Measurements from ENCODE around the gene HSD17B14. TPM values are rescaled to one million over a fixed set of nuclear protein-coding genes. Genes with fewer than 3 reads are reported as not detected.

The HSD17B14 gene
- total RNA-seq, 3 donors from 2014 or later (not counting 1 experiment from before 2014, with no cell fraction given) = 0.75 TPM; not detected in 2

GRCh38 chr19:48806518-48806817 is 29.8 kb downstream of the HSD17B14 start:
- H3K27me3 Mint-ChIP-seq (ENCODE audit: low read depth in 2 of 2) = no peaks in the 10 kb centered on the region
- H3K27ac Mint-ChIP-seq = no peak overlapping the region
- H3K4me1 ChIP-seq (ENCODE audit: control insufficient read depth, insufficient read depth, low read length) = peaks cover 16% of the 10 kb centered on the region
- H3K4me1 Mint-ChIP-seq = peaks cover 17 to 27% of the 10 kb centered on the region in 2 donors
- no peak overlapping the region for H3K27ac ChIP-seq (ENCODE audit: low read length)
- no peak overlapping the region for H3K4me3 ChIP-seq (ENCODE audit: low read length)
- no peaks in the 10 kb centered on the region for H3K36me3 Mint-ChIP-seq
- no peaks in the 10 kb centered on the region for H3K9me3 ChIP-seq (ENCODE audit: control insufficient read depth, insufficient read depth, low read length)
- H3K4me3 Mint-ChIP-seq = no peak overlapping the region
- DNase-seq (no peak), ATAC-seq (peak; percentile 52 to 71 (median 61))
- no peaks in the 10 kb centered on the region for H3K27me3 ChIP-seq (ENCODE audit: control insufficient read depth, insufficient read depth, low read length)
- intact Hi-C loops (cut with micrococcal nuclease) = no loop called here
- H3K36me3 ChIP-seq (ENCODE audit: control insufficient read depth, insufficient read depth, low read length) = no peaks in the 10 kb centered on the region
- H3K9me3 Mint-ChIP-seq = no peaks in the 10 kb centered on the region
- TF ChIP-seq, protein P1, sequence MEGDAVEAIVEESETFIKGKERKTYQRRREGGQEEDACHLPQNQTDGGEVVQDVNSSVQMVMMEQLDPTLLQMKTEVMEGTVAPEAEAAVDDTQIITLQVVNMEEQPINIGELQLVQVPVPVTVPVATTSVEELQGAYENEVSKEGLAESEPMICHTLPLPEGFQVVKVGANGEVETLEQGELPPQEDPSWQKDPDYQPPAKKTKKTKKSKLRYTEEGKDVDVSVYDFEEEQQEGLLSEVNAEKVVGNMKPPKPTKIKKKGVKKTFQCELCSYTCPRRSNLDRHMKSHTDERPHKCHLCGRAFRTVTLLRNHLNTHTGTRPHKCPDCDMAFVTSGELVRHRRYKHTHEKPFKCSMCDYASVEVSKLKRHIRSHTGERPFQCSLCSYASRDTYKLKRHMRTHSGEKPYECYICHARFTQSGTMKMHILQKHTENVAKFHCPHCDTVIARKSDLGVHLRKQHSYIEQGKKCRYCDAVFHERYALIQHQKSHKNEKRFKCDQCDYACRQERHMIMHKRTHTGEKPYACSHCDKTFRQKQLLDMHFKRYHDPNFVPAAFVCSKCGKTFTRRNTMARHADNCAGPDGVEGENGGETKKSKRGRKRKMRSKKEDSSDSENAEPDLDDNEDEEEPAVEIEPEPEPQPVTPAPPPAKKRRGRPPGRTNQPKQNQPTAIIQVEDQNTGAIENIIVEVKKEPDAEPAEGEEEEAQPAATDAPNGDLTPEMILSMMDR (IDR thresholded peaks at IDR 0.05) = no peak
- WGBS (ENCODE audit: insufficient coverage) = 91% methylated on average over 5 of the region's 5 CpGs

DNA sequence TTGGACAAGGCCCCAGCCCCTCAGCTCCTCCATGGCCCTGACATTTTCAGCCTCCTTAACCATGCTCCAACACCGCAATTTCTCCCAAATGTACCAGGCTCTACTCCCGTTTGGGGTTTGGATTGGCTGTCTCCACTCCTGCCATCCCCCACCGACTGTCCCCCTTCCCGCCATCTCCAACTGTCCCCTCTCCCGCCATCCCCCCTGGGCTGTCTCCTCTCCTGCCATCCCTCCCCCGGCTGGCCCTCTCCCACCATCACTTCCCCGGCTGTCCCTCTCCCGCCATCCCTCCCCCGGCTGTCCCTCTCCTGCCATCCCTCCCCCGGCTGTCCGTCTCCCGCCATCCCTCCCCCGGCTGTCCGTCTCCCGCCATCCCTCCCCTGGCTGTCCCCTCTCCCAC is 30.8 kb downstream of the HSD17B14 start:
- H3K27ac ChIP-seq (ENCODE audit: low read length) = no peak overlapping the region
- Mint-ChIP-seq H3K4me1 (peaks cover 16 to 22% of the 10 kb centered on the region in 2 donors), H3K9me3 (no peaks in the 10 kb centered on the region), H3K4me3 (no peak overlapping the region), H3K27me3 (ENCODE audit: low read depth in 2 of 2) (no peaks in the 10 kb centered on the region), H3K36me3 (no peaks in the 10 kb centered on the region), H3K27ac (no peak overlapping the region)
- no peaks in the 10 kb centered on the region for H3K9me3 ChIP-seq (ENCODE audit: control insufficient read depth, insufficient read depth, low read length)
- H3K27me3 ChIP-seq (ENCODE audit: control insufficient read depth, insufficient read depth, low read length) = no peaks in the 10 kb centered on the region
- no peak for ATAC-seq
- H3K4me3 ChIP-seq (ENCODE audit: low read length) = no peak overlapping the region
- H3K36me3 ChIP-seq (ENCODE audit: control insufficient read depth, insufficient read depth, low read length) = no peaks in the 10 kb centered on the region
- intact Hi-C loops (cut with micrococcal nuclease) = no loop called here
- 97% methylated on average over 10 of the region's 15 CpGs for whole genome bisulfite sequencing (ENCODE audit: insufficient coverage)
- DNase-seq = no peak
- TF ChIP-seq, protein P1 (IDR thresholded peaks at IDR 0.05) = no peak
- peaks cover 9% of the 10 kb centered on the region for H3K4me1 ChIP-seq (ENCODE audit: control insufficient read depth, insufficient read depth, low read length)

- H3K9me3 Mint-ChIP-seq = no peaks in the 10 kb centered on the region
- no peak overlapping the region for H3K27ac Mint-ChIP-seq
- H3K27ac ChIP-seq (ENCODE audit: low read length) = no peak overlapping the region
- DNase-seq = no peak
- TF ChIP-seq, protein P1 (IDR thresholded peaks at IDR 0.05) = no peak
- H3K4me3 ChIP-seq (ENCODE audit: low read length) = no peak overlapping the region
- H3K36me3 ChIP-seq (ENCODE audit: control insufficient read depth, insufficient read depth, low read length) = no peaks in the 10 kb centered on the region
- no peaks in the 10 kb centered on the region for H3K27me3 ChIP-seq (ENCODE audit: control insufficient read depth, insufficient read depth, low read length)
- no peaks in the 10 kb centered on the region for H3K27me3 Mint-ChIP-seq (ENCODE audit: low read depth in 2 of 2)
- no peaks in the 10 kb centered on the region for H3K4me1 ChIP-seq (ENCODE audit: control insufficient read depth, insufficient read depth, low read length)
- 86% methylated on average over 8 of the region's 8 CpGs for WGBS (ENCODE audit: insufficient coverage)
- H3K4me3 Mint-ChIP-seq = no peak overlapping the region
- H3K36me3 Mint-ChIP-seq = no peaks in the 10 kb centered on the region
- H3K4me1 Mint-ChIP-seq = peaks cover 7 to 13% of the 10 kb centered on the region in 2 donors
- intact Hi-C loops (cut with micrococcal nuclease) = no loop called here
- no peaks in the 10 kb centered on the region for H3K9me3 ChIP-seq (ENCODE audit: control insufficient read depth, insufficient read depth, low read length)
- ATAC-seq = no peak
Measured at GRCh38 chr19:48804496-48804895, 31.8 kb downstream of the HSD17B14 start.

GRCh38 chr19:48802623-48803022 is 33.7 kb downstream of the HSD17B14 start:
- ATAC-seq (no peak), DNase-seq (no peak)
- Histone ChIP-seq H3K36me3 (ENCODE audit: control insufficient read depth, insufficient read depth, low read length) (no peaks in the 10 kb centered on the region), H3K4me1 (ENCODE audit: control insufficient read depth, insufficient read depth, low read length) (no peaks in the 10 kb centered on the region), H3K27ac (ENCODE audit: low read length) (no peak overlapping the region), H3K27me3 (ENCODE audit: control insufficient read depth, insufficient read depth, low read length) (no peaks in the 10 kb centered on the region), H3K9me3 (ENCODE audit: control insufficient read depth, insufficient read depth, low read length) (no peaks in the 10 kb centered on the region), H3K4me3 (ENCODE audit: low read length) (no peak overlapping the region)
- intact Hi-C loops (cut with micrococcal nuclease) = no loop called here
- TF ChIP-seq, protein P1 (IDR thresholded peaks at IDR 0.05) = no peak
- no peak overlapping the region for H3K4me3 Mint-ChIP-seq
- 100% methylated on average over 2 of the region's 2 CpGs for WGBS (ENCODE audit: insufficient coverage)
- peaks cover 0 to 9% of the 10 kb centered on the region in 2 donors for H3K4me1 Mint-ChIP-seq
- no peaks in the 10 kb centered on the region for H3K27me3 Mint-ChIP-seq (ENCODE audit: low read depth in 2 of 2)
- no peaks in the 10 kb centered on the region for H3K36me3 Mint-ChIP-seq
- H3K27ac Mint-ChIP-seq = no peak overlapping the region
- no peaks in the 10 kb centered on the region for H3K9me3 Mint-ChIP-seq

All from natural killer cell (primary cell).